Esophagus muscularis mucosa (tissue), 3 donors: ENCODE data around the gene TRIM50.

Source experiments
- POLR2A ChIP-seq: fragments of 450-650 bp; IDR thresholded peaks from one replicate; pipeline ENCODE4 v1.6.1; 2017; ENCODE audit warnings: antibody characterized with exemption, moderate library complexity, mild to moderate bottlenecking, low read depth
- POLR2AphosphoS5 ChIP-seq, 2 donors: sonication (generic); formaldehyde crosslinking; IDR thresholded peaks; one replicate each; pipeline ENCODE4 v1.6.1; 2017; ENCODE audit warnings: antibody characterized with exemption in 2 of 2
- TF ChIP-seq, protein P1 (sequence below), 3 experiments: fragments of 200-600 bp in 2 of 3; fragments of 450-650 bp in 1 of 3; sonication (generic) in 2 of 3; IDR thresholded peaks; one replicate each; pipeline ENCODE4 v1.5.1; 2017 to 2019; ENCODE audit warnings: antibody characterized with exemption in 3 of 3, mild to moderate bottlenecking in 2 of 3, moderate library complexity in 1 of 3

DNA sequence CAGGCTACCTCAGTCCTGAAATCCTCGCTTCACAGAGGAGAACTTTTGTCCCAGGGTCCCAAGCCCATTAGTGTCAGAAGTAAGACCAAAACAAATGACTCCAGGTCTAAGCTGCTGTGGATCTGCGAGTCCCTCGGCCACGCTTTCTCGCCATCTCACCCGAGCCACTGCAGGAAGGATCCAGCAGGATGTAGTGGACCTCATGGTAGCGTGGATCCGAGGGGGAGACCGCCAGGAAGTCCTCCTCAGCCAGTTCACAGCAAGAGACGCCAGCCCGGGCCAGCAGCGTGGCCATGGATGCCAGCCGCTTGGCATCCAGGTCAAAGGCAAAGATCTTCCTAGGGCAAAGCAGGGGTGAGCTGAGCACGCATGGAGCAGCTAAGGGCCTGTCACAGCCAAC, 23.8 kb downstream of the TRIM50 start:
- TF ChIP-seq POLR2AphosphoS5 (IDR thresholded peaks at IDR 0.05), result no peak
- TF ChIP-seq, protein P1, sequence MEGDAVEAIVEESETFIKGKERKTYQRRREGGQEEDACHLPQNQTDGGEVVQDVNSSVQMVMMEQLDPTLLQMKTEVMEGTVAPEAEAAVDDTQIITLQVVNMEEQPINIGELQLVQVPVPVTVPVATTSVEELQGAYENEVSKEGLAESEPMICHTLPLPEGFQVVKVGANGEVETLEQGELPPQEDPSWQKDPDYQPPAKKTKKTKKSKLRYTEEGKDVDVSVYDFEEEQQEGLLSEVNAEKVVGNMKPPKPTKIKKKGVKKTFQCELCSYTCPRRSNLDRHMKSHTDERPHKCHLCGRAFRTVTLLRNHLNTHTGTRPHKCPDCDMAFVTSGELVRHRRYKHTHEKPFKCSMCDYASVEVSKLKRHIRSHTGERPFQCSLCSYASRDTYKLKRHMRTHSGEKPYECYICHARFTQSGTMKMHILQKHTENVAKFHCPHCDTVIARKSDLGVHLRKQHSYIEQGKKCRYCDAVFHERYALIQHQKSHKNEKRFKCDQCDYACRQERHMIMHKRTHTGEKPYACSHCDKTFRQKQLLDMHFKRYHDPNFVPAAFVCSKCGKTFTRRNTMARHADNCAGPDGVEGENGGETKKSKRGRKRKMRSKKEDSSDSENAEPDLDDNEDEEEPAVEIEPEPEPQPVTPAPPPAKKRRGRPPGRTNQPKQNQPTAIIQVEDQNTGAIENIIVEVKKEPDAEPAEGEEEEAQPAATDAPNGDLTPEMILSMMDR (IDR thresholded peaks at IDR 0.05), result no peak
- no peak for TF ChIP-seq POLR2A
